Smooth muscle cell (in vitro differentiated cells): ENCODE results near the gene PRKCSH. TPM values are rescaled to one million over a fixed set of nuclear protein-coding genes. Genes with fewer than 3 reads are reported as not detected.

Experiments
- DNase-seq: peaks from one replicate; lab custom pipeline; 2025; ENCODE audit not compliant: unreplicated experiment; lab: John Stamatoyannopoulos, UW
- H2AFZ ChIP-seq: fragments of 200-600 bp; sonication (generic); 2 replicates; pipeline ENCODE4 v1.6.0; 2016; ENCODE audit warnings: antibody characterized with exemption, low read depth, mild to moderate bottlenecking
- H3F3A ChIP-seq: fragments of 200-600 bp; sonication (generic); 2 replicates; pipeline ENCODE4 v1.6.0; 2017; ENCODE audit warnings: antibody characterized with exemption, low read depth
- H3K27ac ChIP-seq: fragments of 200-600 bp; sonication (generic); 2 replicates; pipeline ENCODE4 v1.5.1; 2016; ENCODE audit warnings: low read depth, mild to moderate bottlenecking
- H3K27me3 ChIP-seq: fragments of 200-600 bp; sonication (generic); 2 replicates; pipeline ENCODE4 v1.6.1; 2016; ENCODE audit warnings: low read depth, mild to moderate bottlenecking
- H3K36me3 ChIP-seq: fragments of 200-600 bp; sonication (generic); 2 replicates; pipeline ENCODE4 v1.5.1; 2016; ENCODE audit warnings: low read depth
- H3K4me1 ChIP-seq: fragments of 200-600 bp; sonication (generic); 2 replicates; pipeline ENCODE4 v1.5.1; 2016; ENCODE audit warnings: low read depth
- H3K4me2 ChIP-seq: fragments of 200-600 bp; sonication (generic); 2 replicates; pipeline ENCODE4 v1.6.0; 2016; ENCODE audit warnings: mild to moderate bottlenecking
- H3K4me3 ChIP-seq: fragments of 200-600 bp; sonication (generic); 2 replicates; pipeline ENCODE4 v1.5.1; 2016; ENCODE audit warnings: mild to moderate bottlenecking
- H3K79me2 ChIP-seq: fragments of 200-600 bp; sonication (generic); 2 replicates; pipeline ENCODE4 v1.6.0; 2016; ENCODE audit warnings: low read depth, mild to moderate bottlenecking
- H3K9ac ChIP-seq: fragments of 200-600 bp; sonication (generic); 2 replicates; pipeline ENCODE4 v1.6.0; 2016; ENCODE audit warnings: low read depth
- H3K9me3 ChIP-seq: fragments of 200-600 bp; sonication (generic); replicated peaks from 2 replicates; pipeline ENCODE4 v1.5.1; 2016; ENCODE audit warnings: low read depth
- H4K20me1 ChIP-seq: fragments of 200-600 bp; sonication (generic); 2 replicates; pipeline ENCODE4 v1.6.0; 2016; ENCODE audit warnings: low read depth
- CTCF ChIP-seq: fragments of 200-600 bp; sonication (generic); IDR thresholded peaks from 2 replicates; pipeline ENCODE4 v1.5.1; 2017; ENCODE audit warnings: borderline replicate concordance, mild to moderate bottlenecking, antibody characterized with exemption; ENCODE audit not compliant: insufficient read depth, poor library complexity, severe bottlenecking
- WGBS: methylation state at CpG from one replicate; pipeline ENCODE4 v1.1.7; 2016; ENCODE audit warnings: low lambda C conversion rate; 5-methylcytosine and 5-hydroxymethylcytosine counted together
- microRNA-seq: library from miRNA; unstranded; fragments of <30 nt; microRNA quantifications from one replicate; pipeline ENCODE4, GENCODE V29; 2016; ENCODE audit warnings: borderline number of aligned reads
- polyA plus RNA-seq: library from polyadenylated mRNA; unstranded; fragments of >200 nt; fragmentation: Nextera tagmentation; extraction: Ambion mirVana; gene quantifications from 2 replicates; pipeline ENCODE4 v1.2.1, GENCODE V29; 2016
- small RNA-seq: library from RNA; depleted of rRNA; stranded (forward); fragments of <200 nt; gene quantifications from one replicate; pipeline ENCODE3, GENCODE V24; 2014
- total RNA-seq: library from RNA; depleted of rRNA; stranded (reverse); fragments of >200 nt; gene quantifications from 2 replicates; pipeline ENCODE4 v1.2.3, GENCODE V29; 2014

Gene PRKCSH
- total and polyA plus RNA-seq, 2 experiments from 2014 or later: 47.4 to 165 TPM

- no peaks in the 10 kb centered on the region for H3K79me2 ChIP-seq
- no peak overlapping the region for H3K9ac ChIP-seq
- no peaks in the 10 kb centered on the region for H4K20me1 ChIP-seq
- H3K4me3 ChIP-seq: no peak overlapping the region
- no peak overlapping the region for H3K4me2 ChIP-seq
- no peaks in the 10 kb centered on the region for H3F3A ChIP-seq
- H3K27me3 ChIP-seq: no peaks in the 10 kb centered on the region
- peak; percentile 73 for TF ChIP-seq CTCF
- DNase-seq: peak; percentile 11
- 62% methylated on average over 15 of the region's 17 CpGs for WGBS
- no peak overlapping the region for H2AFZ ChIP-seq
- H3K36me3 ChIP-seq: no peaks in the 10 kb centered on the region
- no peaks in the 10 kb centered on the region for H3K9me3 ChIP-seq
- no peaks in the 10 kb centered on the region for H3K4me1 ChIP-seq
- H3K27ac ChIP-seq: no peak overlapping the region
Measured at GRCh38 chr19:11496391-11497163, 61.1 kb downstream of the PRKCSH start.

GRCh38 chr19:11499220-11499726 is 63.8 kb downstream of the PRKCSH start:
- Histone ChIP-seq H3K4me3 (no peak overlapping the region), H3F3A (no peaks in the 10 kb centered on the region), H3K9me3 (no peaks in the 10 kb centered on the region), H3K27ac (no peak overlapping the region), H3K4me1 (no peaks in the 10 kb centered on the region), H3K27me3 (no peaks in the 10 kb centered on the region), H3K9ac (no peak overlapping the region), H3K79me2 (no peaks in the 10 kb centered on the region), H4K20me1 (no peaks in the 10 kb centered on the region), H2AFZ (no peak overlapping the region), H3K36me3 (no peaks in the 10 kb centered on the region), H3K4me2 (no peak overlapping the region)
- TF ChIP-seq CTCF: no peak
- no peak for DNase-seq
- 95% methylated on average over 6 of the region's 6 CpGs for WGBS

GRCh38 chr19:11499890-11500420 is 64.5 kb downstream of the PRKCSH start:
- Histone ChIP-seq H3K27ac (no peak overlapping the region), H2AFZ (no peak overlapping the region), H4K20me1 (no peaks in the 10 kb centered on the region), H3K9ac (no peak overlapping the region), H3K27me3 (no peaks in the 10 kb centered on the region), H3K4me2 (no peak overlapping the region), H3K4me3 (no peak overlapping the region), H3F3A (no peaks in the 10 kb centered on the region), H3K79me2 (no peaks in the 10 kb centered on the region), H3K9me3 (no peaks in the 10 kb centered on the region), H3K36me3 (no peaks in the 10 kb centered on the region), H3K4me1 (no peaks in the 10 kb centered on the region)
- 81% methylated on average over 7 of the region's 7 CpGs for WGBS
- no peak for DNase-seq
- TF ChIP-seq CTCF: no peak

Small RNA genes within 50 kb of the gene (microRNA-seq; reads per million reads assigned to microRNA genes)
- gene MIR7974: not detected

Small RNA genes within 50 kb of the gene (small RNA-seq; reads per million reads assigned to genes)
- gene MIR7974 (0.76 reads per million, percentile 25 among the genes with 10 or more reads in this experiment), gene RF00019 (not detected)

Other genes starting within 250 kb of the PRKCSH start
- gene KANK2, start 238.1 kb upstream of the PRKCSH start, total RNA-seq: 28.1 and 44.1 TPM in 2 replicates
- 31.9 and 32.0 TPM in 2 replicates for gene KANK2, start 238.1 kb upstream of the PRKCSH start, polyA plus RNA-seq
- gene ANGPTL8, start 196.0 kb upstream of the PRKCSH start, total RNA-seq: 0.54 TPM in 1 of 2 replicates, not detected in the other
- gene ANGPTL8, start 196.0 kb upstream of the PRKCSH start, polyA plus RNA-seq: 0.48 and 0.80 TPM in 2 replicates
- 13.8 and 15.3 TPM in 2 replicates for gene DOCK6, start 173.1 kb upstream of the PRKCSH start, total RNA-seq
- gene DOCK6, start 173.1 kb upstream of the PRKCSH start, polyA plus RNA-seq: 14.8 and 28.7 TPM in 2 replicates
- gene TSPAN16, start 139.5 kb upstream of the PRKCSH start, total RNA-seq: not detected in 2 replicates
- gene TSPAN16, start 139.5 kb upstream of the PRKCSH start, polyA plus RNA-seq: not detected in 2 replicates
- 11.0 and 11.9 TPM in 2 replicates for gene RAB3D, start 96.0 kb upstream of the PRKCSH start, total RNA-seq
- 6.2 and 7.3 TPM in 2 replicates for gene RAB3D, start 96.0 kb upstream of the PRKCSH start, polyA plus RNA-seq
- gene TMEM205, start 89.4 kb upstream of the PRKCSH start, total RNA-seq: 162 and 163 TPM in 2 replicates
- 118 and 119 TPM in 2 replicates for gene TMEM205, start 89.4 kb upstream of the PRKCSH start, polyA plus RNA-seq
- 17.0 and 29.4 TPM in 2 replicates for gene CCDC159, start 89.1 kb upstream of the PRKCSH start, total RNA-seq
- 8.7 and 9.8 TPM in 2 replicates for gene CCDC159, start 89.1 kb upstream of the PRKCSH start, polyA plus RNA-seq
- gene PLPPR2, start 80.2 kb upstream of the PRKCSH start, total RNA-seq: 15.1 and 21.4 TPM in 2 replicates
- gene PLPPR2, start 80.2 kb upstream of the PRKCSH start, polyA plus RNA-seq: 54.0 and 67.1 TPM in 2 replicates
- gene SWSAP1, start 61.0 kb upstream of the PRKCSH start, total RNA-seq: 0.99 and 1.3 TPM in 2 replicates
- 2.7 and 2.8 TPM in 2 replicates for gene SWSAP1, start 61.0 kb upstream of the PRKCSH start, polyA plus RNA-seq
- 9.9 and 11.3 TPM in 2 replicates for gene EPOR, start 51.3 kb upstream of the PRKCSH start, total RNA-seq
- 24.9 and 27.4 TPM in 2 replicates for gene EPOR, start 51.3 kb upstream of the PRKCSH start, polyA plus RNA-seq
- gene RGL3, start 16.3 kb upstream of the PRKCSH start, total RNA-seq: 5.5 and 9.6 TPM in 2 replicates
- 6.6 and 39.0 TPM in 2 replicates for gene RGL3, start 16.3 kb upstream of the PRKCSH start, polyA plus RNA-seq
- gene ODAD3, start 514 bp upstream of the PRKCSH start, total RNA-seq: 1.0 TPM in 1 of 2 replicates, not detected in the other
- 3.8 and 5.1 TPM in 2 replicates for gene ODAD3, start 514 bp upstream of the PRKCSH start, polyA plus RNA-seq
- gene ELAVL3, start 45.4 kb downstream of the PRKCSH start, total RNA-seq: not detected in 2 replicates
- not detected in 2 replicates for gene ELAVL3, start 45.4 kb downstream of the PRKCSH start, polyA plus RNA-seq
- 2.2 and 2.9 TPM in 2 replicates for gene ZNF653, start 70.2 kb downstream of the PRKCSH start, total RNA-seq
- gene ZNF653, start 70.2 kb downstream of the PRKCSH start, polyA plus RNA-seq: 5.5 and 10.8 TPM in 2 replicates
- 20.7 and 21.1 TPM in 2 replicates for gene ECSIT, start 93.5 kb downstream of the PRKCSH start, total RNA-seq
- gene ECSIT, start 93.5 kb downstream of the PRKCSH start, polyA plus RNA-seq: 32.1 and 34.1 TPM in 2 replicates
- gene CNN1, start 103.2 kb downstream of the PRKCSH start, total RNA-seq: 72.8 and 77.8 TPM in 2 replicates
- gene CNN1, start 103.2 kb downstream of the PRKCSH start, polyA plus RNA-seq: 99.5 and 125 TPM in 2 replicates
- 18.6 and 20.3 TPM in 2 replicates for gene ELOF1, start 123.6 kb downstream of the PRKCSH start, total RNA-seq
- gene ELOF1, start 123.6 kb downstream of the PRKCSH start, polyA plus RNA-seq: 71.4 and 74.8 TPM in 2 replicates
- 1.9 and 19.8 TPM in 2 replicates for gene ACP5, start 142.0 kb downstream of the PRKCSH start, total RNA-seq
- gene ACP5, start 142.0 kb downstream of the PRKCSH start, polyA plus RNA-seq: 0.89 and 1.9 TPM in 2 replicates
- 24.1 and 26.9 TPM in 2 replicates for gene ZNF627, start 161.8 kb downstream of the PRKCSH start, total RNA-seq
- gene ZNF627, start 161.8 kb downstream of the PRKCSH start, polyA plus RNA-seq: 10.6 and 11.7 TPM in 2 replicates